IMR-90 (cell line): ENCODE data around the gene CP. TPM values are rescaled to one million over a fixed set of nuclear protein-coding genes. Genes with fewer than 3 reads are reported as not detected.

Experiments
- ATAC-seq: fragments of 200-7000 bp; cut with Tn5 transposase; 2 replicates; pipeline ENCODE4 v1.9.1; 2020; ENCODE audit warnings: low read depth, mild to moderate bottlenecking, moderate library complexity
- BruUV-seq: library from RNA; stranded (reverse); fragments of 400-500 nt; replicated peaks from 2 replicates; lab custom pipeline; 2021; lab: Mats Ljungman, UMichigan
- CTCF ChIA-PET: fragments of 300-600 bp; formaldehyde crosslinking; extraction: SDS; loops from one replicate; lab custom pipeline; 2021; ENCODE audit warnings: antibody characterized with exemption; lab: Yijun Ruan, JAX
- POLR2A ChIA-PET: fragments of 300-600 bp; sonication (Branson Sonifier 250); formaldehyde crosslinking; loops from one replicate; lab custom pipeline; 2022; ENCODE audit warnings: antibody characterized with exemption; ENCODE audit not compliant: unreplicated experiment; lab: Charles Lee
- DNase-seq: peaks from one replicate; pipeline ENCODE4 v3.0.0; 2013
- H2AFZ ChIP-seq: replicated peaks from 2 replicates; pipeline ENCODE3; 2013; ENCODE audit warnings: low read length, mild to moderate bottlenecking; ENCODE audit not compliant: poor library complexity
- H2AK5ac ChIP-seq: 2 replicates; pipeline ENCODE4 v1.6.1; 2013; ENCODE audit warnings: low read depth, low read length, inconsistent platforms
- H2AK9ac ChIP-seq: replicated peaks from 2 replicates; pipeline ENCODE3; 2013; ENCODE audit warnings: mild to moderate bottlenecking, low read depth, low read length, moderate library complexity; ENCODE audit not compliant: poor library complexity
- H2BK120ac ChIP-seq: 2 replicates; pipeline ENCODE4 v1.6.1; 2013; ENCODE audit warnings: low read depth, low read length, inconsistent platforms
- H2BK15ac ChIP-seq: 3 replicates; pipeline ENCODE4 v1.6.1; 2013; ENCODE audit warnings: low read depth, low read length, inconsistent platforms
- H2BK20ac ChIP-seq: 2 replicates; pipeline ENCODE4 v1.6.1; 2013; ENCODE audit warnings: low read depth, mild to moderate bottlenecking, inconsistent platforms, low read length, moderate library complexity
- H2BK5ac ChIP-seq: 2 replicates; pipeline ENCODE4 v1.6.1; 2013; ENCODE audit warnings: mild to moderate bottlenecking, low read depth, low read length, inconsistent platforms; ENCODE audit not compliant: poor library complexity, severe bottlenecking
- H3K14ac ChIP-seq: replicated peaks from 2 replicates; pipeline ENCODE4 v1.6.1; 2013; ENCODE audit warnings: low read depth, low read length, inconsistent platforms
- H3K18ac ChIP-seq: 2 replicates; pipeline ENCODE4 v1.6.1; 2013; ENCODE audit warnings: low read depth, low read length, control low read depth
- H3K23ac ChIP-seq: 2 replicates; pipeline ENCODE4 v1.6.1; 2013; ENCODE audit warnings: low read depth, low read length, inconsistent platforms
- H3K27ac ChIP-seq: 2 replicates; pipeline ENCODE4 v1.5.1; 2013; ENCODE audit warnings: mild to moderate bottlenecking, control low read depth, low read length; ENCODE audit not compliant: insufficient read depth
- H3K27me3 ChIP-seq: 2 replicates; pipeline ENCODE4 v1.6.1; 2013; ENCODE audit warnings: low read length; ENCODE audit not compliant: control insufficient read depth, insufficient read depth
- H3K36me3 ChIP-seq: 2 replicates; pipeline ENCODE4 v1.6.1; 2013; ENCODE audit warnings: low read length, mixed read lengths; ENCODE audit not compliant: control insufficient read depth, insufficient read depth
- H3K4ac ChIP-seq: 2 replicates; pipeline ENCODE4 v1.6.1; 2013; ENCODE audit warnings: low read depth, low read length, inconsistent platforms
- H3K4me1 ChIP-seq: 2 replicates; pipeline ENCODE4 v1.6.1; 2013; ENCODE audit warnings: low read length, mixed read lengths; ENCODE audit not compliant: control insufficient read depth, insufficient read depth
- H3K4me2 ChIP-seq: 2 replicates; pipeline ENCODE4 v1.6.1; 2013; ENCODE audit warnings: low read depth, mild to moderate bottlenecking, control low read depth, low read length, moderate library complexity
- H3K4me3 ChIP-seq: 2 replicates; pipeline ENCODE4 v1.5.1; 2013; ENCODE audit warnings: low read depth, mild to moderate bottlenecking, control low read depth, low read length, moderate library complexity; ENCODE audit not compliant: insufficient read depth
- H3K56ac ChIP-seq: 2 replicates; pipeline ENCODE4 v1.6.1; 2013; ENCODE audit warnings: low read length, inconsistent platforms; ENCODE audit not compliant: insufficient read depth; ENCODE audit errors: extremely low read depth
- H3K79me1 ChIP-seq, 2 experiments: 2 replicates each; pipeline ENCODE4 v1.6.1; 2013; ENCODE audit warnings: low read length in 2 of 2, inconsistent platforms in 1 of 2, low read depth in 1 of 2
- H3K9ac ChIP-seq: 2 replicates; pipeline ENCODE4 v1.6.1; 2013; ENCODE audit warnings: low read depth, low read length, control low read depth
- H3K9me1 ChIP-seq: 2 replicates; pipeline ENCODE4 v1.6.1; 2013; ENCODE audit warnings: low read length, inconsistent platforms; ENCODE audit not compliant: insufficient read depth
- H3K9me3 ChIP-seq: 2 replicates; pipeline ENCODE4 v1.6.1; 2013; ENCODE audit warnings: low read length; ENCODE audit not compliant: control insufficient read depth, insufficient read depth
- H4K20me1 ChIP-seq: 2 replicates; pipeline ENCODE4 v1.6.1; 2013; ENCODE audit warnings: low read length, inconsistent platforms; ENCODE audit not compliant: insufficient read depth
- H4K5ac ChIP-seq: 2 replicates; pipeline ENCODE4 v1.6.1; 2013; ENCODE audit warnings: mild to moderate bottlenecking, low read depth, low read length, control low read depth
- H4K8ac ChIP-seq, 2 experiments: 2 replicates each; pipeline ENCODE4 v1.6.1; 2013; ENCODE audit warnings: low read depth in 2 of 2, low read length in 2 of 2, control low read depth in 1 of 2, inconsistent platforms in 1 of 2
- H4K91ac ChIP-seq: 2 replicates; pipeline ENCODE4 v1.6.1; 2013; ENCODE audit warnings: low read depth, low read length, inconsistent platforms; ENCODE audit not compliant: insufficient read depth
- BHLHE40 ChIP-seq: fragments of 150-350 bp; IDR thresholded peaks from 2 replicates; pipeline ENCODE4 v1.6.1; 2016; ENCODE audit warnings: mild to moderate bottlenecking, low read depth, low read length
- CEBPB ChIP-seq: IDR thresholded peaks from 2 replicates; pipeline ENCODE4 v1.6.1; 2012; ENCODE audit warnings: low read depth, low read length, improper control_type of control experiment
- CHD1 ChIP-seq: IDR thresholded peaks from 2 replicates; pipeline ENCODE4 v1.6.1; 2012; ENCODE audit warnings: low read depth, low read length, improper control_type of control experiment
- FOS ChIP-seq: fragments of 150-350 bp; IDR thresholded peaks from 2 replicates; pipeline ENCODE4 v1.6.1; 2016; ENCODE audit warnings: low read depth, low read length
- MAFK ChIP-seq: IDR thresholded peaks from 2 replicates; pipeline ENCODE4 v1.6.1; 2012; ENCODE audit warnings: low read depth, low read length, improper control_type of control experiment
- MAZ ChIP-seq: IDR thresholded peaks from 2 replicates; pipeline ENCODE4 v1.6.1; 2012; ENCODE audit warnings: low read depth, mild to moderate bottlenecking, low read length, improper control_type of control experiment, moderate library complexity, borderline replicate concordance
- MXI1 ChIP-seq: IDR thresholded peaks from 2 replicates; pipeline ENCODE4 v1.6.1; 2012; ENCODE audit warnings: low read depth, mild to moderate bottlenecking, low read length, moderate library complexity, borderline replicate concordance
- NFE2L2 ChIP-seq: fragments of 150-350 bp; IDR thresholded peaks from 2 replicates; pipeline ENCODE4 v1.6.1; 2016; ENCODE audit warnings: low read depth, mild to moderate bottlenecking, low read length
- POLR2A ChIP-seq: IDR thresholded peaks from 2 replicates; pipeline ENCODE4 v1.6.1; 2012; ENCODE audit warnings: mild to moderate bottlenecking, low read depth, low read length
- RAD21 ChIP-seq: IDR thresholded peaks from 2 replicates; pipeline ENCODE4 v1.6.1; 2012; ENCODE audit warnings: low read length, improper control_type of control experiment
- RCOR1 ChIP-seq: IDR thresholded peaks from 2 replicates; pipeline ENCODE4 v1.6.1; 2012; ENCODE audit warnings: mild to moderate bottlenecking, low read length, improper control_type of control experiment; ENCODE audit not compliant: insufficient replicate concordance
- RFX5 ChIP-seq: IDR thresholded peaks from 2 replicates; pipeline ENCODE4 v1.8.0; 2012; ENCODE audit warnings: low read depth, mild to moderate bottlenecking, low read length, moderate library complexity
- SMC3 ChIP-seq: fragments of 150-350 bp; IDR thresholded peaks from 2 replicates; pipeline ENCODE4 v1.6.1; 2016; ENCODE audit warnings: low read depth, mild to moderate bottlenecking, antibody characterized with exemption, low read length, moderate library complexity
- WGBS, 2 experiments: methylation state at CpG; one replicate each; pipeline versions ENCODE4 v1.1.5 to v1.1.7; 2013; ENCODE audit warnings: missing lambda C conversion rate in 2 of 2; ENCODE audit not compliant: insufficient read length in 1 of 2; ENCODE audit errors: extremely low coverage in 2 of 2; 5-methylcytosine and 5-hydroxymethylcytosine counted together
- dilution Hi-C: fragments of 300-500 bp; cut with HindIII; formaldehyde crosslinking; loops from one replicate; pipeline ENCODE4 v1.14.3; 2018; ENCODE audit warnings: low sequenced_read_pairs; ENCODE audit not compliant: unreplicated experiment
- in situ Hi-C: fragments of 300-500 bp; cut with MboI; formaldehyde crosslinking; loops from 3 replicates; pipeline ENCODE4 v1.14.3; 2019; ENCODE audit warnings: low sequenced_read_pairs, inconsistent platforms, mixed read lengths
- intact Hi-C: fragments of 100-400 bp; cut with micrococcal nuclease; formaldehyde crosslinking; loops from 2 replicates; pipeline ENCODE4 v1.10.0; 2022
- polyA plus RNA-seq, 3 experiments: library from polyadenylated mRNA; depleted of rRNA; stranded (reverse); fragments of >200 nt; gene quantifications; 2 replicates each; pipeline ENCODE4 v1.2.3, GENCODE V29; 2012; ENCODE audit warnings: low replicate concordance in 1 of 3
- total RNA-seq: library from RNA; depleted of rRNA; stranded (reverse); fragments of >200 nt; gene quantifications from 2 replicates; pipeline ENCODE4 v1.2.3, GENCODE V29; 2012
- TF ChIP-seq, protein P1 (sequence below): conservative IDR thresholded peaks from 2 replicates; pipeline ENCODE4 v1.5.1; 2012; ENCODE audit warnings: mild to moderate bottlenecking, low read depth, low read length, improper control_type of control experiment
- TF ChIP-seq, protein P2 (sequence below): fragments of 150-350 bp; IDR thresholded peaks from 2 replicates; pipeline ENCODE4 v1.6.1; 2017; ENCODE audit warnings: mild to moderate bottlenecking, antibody characterized with exemption, low read length, low read depth
- TF ChIP-seq, protein P3 (sequence below): fragments of 150-350 bp; IDR thresholded peaks from 2 replicates; pipeline ENCODE4 v1.6.1; 2016; ENCODE audit warnings: low read depth, mild to moderate bottlenecking, low read length, moderate library complexity, borderline replicate concordance

Gene CP
- total and polyA plus RNA-seq, 2 of the 4 experiments (the other 2 are of a cell fraction) = not detected

DNA sequence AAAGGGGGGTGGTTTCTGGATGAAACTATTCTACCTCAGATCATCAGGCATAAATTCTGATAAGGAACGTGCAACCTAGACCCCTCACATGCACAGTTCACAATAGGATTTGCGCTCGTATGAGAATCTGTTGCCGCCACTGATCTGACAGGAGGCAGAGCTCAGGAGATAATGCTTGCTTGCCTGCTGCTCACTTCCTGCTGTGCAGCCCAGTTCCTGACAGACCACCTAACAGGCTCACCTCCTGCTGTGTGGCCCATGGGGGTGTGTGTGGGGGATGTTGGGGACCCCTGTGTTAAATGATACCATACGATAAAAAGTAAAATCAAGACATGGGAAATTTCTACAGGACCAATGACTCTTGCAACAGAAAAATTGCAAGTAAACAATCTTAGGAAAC is 24.0 kb downstream of the CP start:
- Histone ChIP-seq H3K4ac (peak overlapping the region; percentile 65), H3K18ac (no peak overlapping the region), H3K4me1 (peaks cover 6% of the 10 kb centered on the region), H4K8ac (peak overlapping the region in 1 of 2 experiments; percentile 60; a peak in 1 of 4 replicates), H2BK15ac (peak overlapping the region; percentile 93; the same call in 1 of the 3 replicates), H3K36me3 (no peaks in the 10 kb centered on the region), H2AFZ (peak overlapping the region; percentile 62), H3K9me1 (0 out of 2 replicates have a peak, but pooled peaks cover 2% of the 10 kb centered on the region), H3K23ac (no peak overlapping the region; the same call in 1 of the 2 replicates), H2BK20ac (no peak overlapping the region), H2AK5ac (peak overlapping the region; percentile 43; the same call in 1 of the 2 replicates), H3K4me2 (no peak overlapping the region), H3K27me3 (no peaks in the 10 kb centered on the region), H2BK5ac (no peak overlapping the region), H3K9me3 (no peaks in the 10 kb centered on the region), H3K4me3 (no peak overlapping the region), H4K20me1 (no peaks in the 10 kb centered on the region), H3K56ac (no peak overlapping the region), H2AK9ac (no peak overlapping the region), H3K9ac (no peak overlapping the region), H3K27ac (no peak overlapping the region), H2BK120ac (peak overlapping the region; percentile 66), H3K79me1 (no peaks in the 10 kb centered on the region), H4K5ac (no peak overlapping the region), H4K91ac (no peak overlapping the region; the same call in 1 of the 2 replicates), H3K14ac (0 out of 2 replicates have a peak overlapping the region, but pooled peaks have one; percentile 50)
- ATAC-seq (no peak), DNase-seq (no peak)
- in situ Hi-C loops = no loop called here
- CTCF ChIA-PET = no interaction called here
- dilution Hi-C loops = no loop called here
- BruUV-seq = no TSS peak
- no CpG with 5 or more reads among the region's 5 CpGs for WGBS, 2 experiments
- intact Hi-C loops = no loop called here
- TF ChIP-seq RAD21 (no peak), FOS (no peak), RFX5 (no peak), CEBPB (no peak), MAZ (no peak), MAFK (no peak), CHD1 (no peak), NFE2L2 (no peak), SMC3 (no peak), MXI1 (no peak), BHLHE40 (no peak), RCOR1 (no peak), POLR2A (no peak)
- TF ChIP-seq, protein P1, sequence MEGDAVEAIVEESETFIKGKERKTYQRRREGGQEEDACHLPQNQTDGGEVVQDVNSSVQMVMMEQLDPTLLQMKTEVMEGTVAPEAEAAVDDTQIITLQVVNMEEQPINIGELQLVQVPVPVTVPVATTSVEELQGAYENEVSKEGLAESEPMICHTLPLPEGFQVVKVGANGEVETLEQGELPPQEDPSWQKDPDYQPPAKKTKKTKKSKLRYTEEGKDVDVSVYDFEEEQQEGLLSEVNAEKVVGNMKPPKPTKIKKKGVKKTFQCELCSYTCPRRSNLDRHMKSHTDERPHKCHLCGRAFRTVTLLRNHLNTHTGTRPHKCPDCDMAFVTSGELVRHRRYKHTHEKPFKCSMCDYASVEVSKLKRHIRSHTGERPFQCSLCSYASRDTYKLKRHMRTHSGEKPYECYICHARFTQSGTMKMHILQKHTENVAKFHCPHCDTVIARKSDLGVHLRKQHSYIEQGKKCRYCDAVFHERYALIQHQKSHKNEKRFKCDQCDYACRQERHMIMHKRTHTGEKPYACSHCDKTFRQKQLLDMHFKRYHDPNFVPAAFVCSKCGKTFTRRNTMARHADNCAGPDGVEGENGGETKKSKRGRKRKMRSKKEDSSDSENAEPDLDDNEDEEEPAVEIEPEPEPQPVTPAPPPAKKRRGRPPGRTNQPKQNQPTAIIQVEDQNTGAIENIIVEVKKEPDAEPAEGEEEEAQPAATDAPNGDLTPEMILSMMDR = no peak
- TF ChIP-seq, protein P2, sequence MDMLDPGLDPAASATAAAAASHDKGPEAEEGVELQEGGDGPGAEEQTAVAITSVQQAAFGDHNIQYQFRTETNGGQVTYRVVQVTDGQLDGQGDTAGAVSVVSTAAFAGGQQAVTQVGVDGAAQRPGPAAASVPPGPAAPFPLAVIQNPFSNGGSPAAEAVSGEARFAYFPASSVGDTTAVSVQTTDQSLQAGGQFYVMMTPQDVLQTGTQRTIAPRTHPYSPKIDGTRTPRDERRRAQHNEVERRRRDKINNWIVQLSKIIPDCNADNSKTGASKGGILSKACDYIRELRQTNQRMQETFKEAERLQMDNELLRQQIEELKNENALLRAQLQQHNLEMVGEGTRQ = no peak
- TF ChIP-seq, protein P3, sequence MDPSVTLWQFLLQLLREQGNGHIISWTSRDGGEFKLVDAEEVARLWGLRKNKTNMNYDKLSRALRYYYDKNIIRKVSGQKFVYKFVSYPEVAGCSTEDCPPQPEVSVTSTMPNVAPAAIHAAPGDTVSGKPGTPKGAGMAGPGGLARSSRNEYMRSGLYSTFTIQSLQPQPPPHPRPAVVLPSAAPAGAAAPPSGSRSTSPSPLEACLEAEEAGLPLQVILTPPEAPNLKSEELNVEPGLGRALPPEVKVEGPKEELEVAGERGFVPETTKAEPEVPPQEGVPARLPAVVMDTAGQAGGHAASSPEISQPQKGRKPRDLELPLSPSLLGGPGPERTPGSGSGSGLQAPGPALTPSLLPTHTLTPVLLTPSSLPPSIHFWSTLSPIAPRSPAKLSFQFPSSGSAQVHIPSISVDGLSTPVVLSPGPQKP = no peak
- POLR2A ChIA-PET = interaction anchor here (0.6 kb wide), 1 partner anchor 18 kb away, joined by 4 read pairs; no protein-coding TSS in a partner anchor
